Activated naive CD8-positive, alpha-beta T cell treated with anti-CD3 and anti-CD28 coated beads, Interleukin-2, amount 50 U/mL, for 16 hours (primary cell): ENCODE data around the gene SCN2A.
"Not testable (repeated sequence)": the region's sequence is repeated elsewhere in the genome, so short reads cannot be mapped to it uniquely, and the experiment has no call there.

Source experiments
- DNase-seq: peaks from one replicate; pipeline ENCODE4 v3.0.0-alpha.2; 2020; ENCODE audit warnings: low read depth, low spot score

SCN2A gene

GRCh38 chr2:165328272-165328671, 89.1 kb downstream of the SCN2A start:
- DNase-seq = no peak

GRCh38 chr2:165344276-165344675, 105.1 kb downstream of the SCN2A start:
- DNase-seq = not testable (repeated sequence)

GRCh38 chr2:165348441-165348840, 109.2 kb downstream of the SCN2A start:
- DNase-seq = no peak

GRCh38 chr2:165349181-165349580, 110.0 kb downstream of the SCN2A start:
- no peak for DNase-seq

GRCh38 chr2:165357758-165358157, 118.5 kb downstream of the SCN2A start:
- no peak for DNase-seq

- DNase-seq = no peak
These were observed 122.3 kb downstream of the SCN2A start for GRCh38 chr2:165361514-165361913.

- no peak for DNase-seq
These were observed 130.1 kb downstream of the SCN2A start for GRCh38 chr2:165369131-165369897.

GRCh38 chr2:165369898-165370296, 130.7 kb downstream of the SCN2A start:
- no peak for DNase-seq

- DNase-seq = no peak
These were observed 132.1 kb downstream of the SCN2A start for GRCh38 chr2:165371356-165371755.

- DNase-seq = no peak
These were observed 134.2 kb downstream of the SCN2A start for GRCh38 chr2:165373278-165374010.

GRCh38 chr2:165376571-165376975, 137.4 kb downstream of the SCN2A start:
- no peak for DNase-seq

GRCh38 chr2:165382362-165382761, 143.1 kb downstream of the SCN2A start:
- DNase-seq = no peak

GRCh38 chr2:165390875-165391274, 151.7 kb downstream of the SCN2A start:
- no peak for DNase-seq

GRCh38 chr2:165391791-165392190, 152.6 kb downstream of the SCN2A start:
- DNase-seq = no peak

GRCh38 chr2:165398603-165399002, 159.4 kb downstream of the SCN2A start:
- not testable (repeated sequence) for DNase-seq

- no peak for DNase-seq
These were observed 162.2 kb downstream of the SCN2A start for GRCh38 chr2:165401285-165401852.

GRCh38 chr2:165402162-165402561, 162.9 kb downstream of the SCN2A start:
- no peak for DNase-seq

GRCh38 chr2:165406173-165406572, 167.0 kb downstream of the SCN2A start:
- no peak for DNase-seq

GRCh38 chr2:165407466-165407865, 168.3 kb downstream of the SCN2A start:
- no peak for DNase-seq

GRCh38 chr2:165408186-165408585, 169.0 kb downstream of the SCN2A start:
- DNase-seq = no peak

GRCh38 chr2:165410276-165410675, 171.1 kb downstream of the SCN2A start:
- no peak for DNase-seq

- DNase-seq = no peak
These were observed 175.0 kb downstream of the SCN2A start for GRCh38 chr2:165414187-165414586.

GRCh38 chr2:165417009-165417408, 177.8 kb downstream of the SCN2A start:
- no peak for DNase-seq
